GM23338 (cell line): ENCODE measurements around the gene WNK1.

Experiments used
- EZH2 ChIP-seq: fragments of 200-600 bp; sonication (generic); IDR thresholded peaks from one replicate; pipeline ENCODE4 v1.8.0; 2017; ENCODE audit warnings: antibody characterized with exemption, mild to moderate bottlenecking, low read depth; ENCODE audit not compliant: unreplicated experiment
- EZH2phosphoT487 ChIP-seq: fragments of 200-600 bp; sonication (generic); IDR thresholded peaks from one replicate; pipeline ENCODE4 v1.8.1; 2018; ENCODE audit warnings: antibody characterized with exemption; ENCODE audit not compliant: unreplicated experiment
- TF ChIP-seq, protein P1 (sequence below), 2 experiments: fragments of 200-600 bp in 1 of 2; sonication (generic) in 1 of 2; conservative IDR thresholded peaks; 2 replicates each; pipeline versions ENCODE4 v1.5.1 to v1.6.1; 2016 to 2017; ENCODE audit warnings: antibody characterized with exemption in 2 of 2, low read depth in 2 of 2, mild to moderate bottlenecking in 2 of 2, moderate library complexity in 1 of 2

DNA sequence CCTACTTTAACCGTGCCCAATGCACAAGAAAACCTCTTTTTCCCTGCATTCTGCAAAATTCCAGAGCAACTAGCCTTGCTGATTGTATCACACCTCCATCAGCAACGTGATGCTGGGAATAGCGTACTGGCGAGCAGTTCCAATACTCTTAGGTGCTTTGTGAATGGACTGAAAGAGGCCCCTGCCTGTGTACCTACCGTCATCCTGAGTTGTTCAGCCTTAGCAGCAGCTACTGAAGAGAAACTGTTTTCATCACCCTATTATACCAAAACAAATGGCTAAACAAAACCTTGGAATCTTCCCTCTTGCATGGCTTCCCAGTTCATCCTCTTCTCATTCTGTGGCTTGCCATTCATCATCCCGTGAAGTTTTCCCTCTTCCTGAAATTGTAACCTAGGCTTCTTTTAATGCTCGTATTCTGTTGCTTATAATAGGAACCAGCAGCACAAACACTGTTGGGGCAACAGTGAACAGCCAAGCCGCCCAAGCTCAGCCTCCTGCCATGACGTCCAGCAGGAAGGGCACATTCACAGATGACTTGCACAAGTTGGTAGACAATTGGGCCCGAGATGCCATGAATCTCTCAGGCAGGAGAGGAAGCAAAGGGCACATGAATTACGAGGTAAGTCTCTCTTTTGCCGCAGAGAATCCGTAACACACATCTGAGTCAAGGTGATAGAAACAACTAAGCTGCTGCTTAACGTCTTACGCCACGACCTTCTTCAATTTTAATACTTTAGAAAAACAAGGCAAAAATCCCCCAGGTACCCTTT, 155.2 kb downstream of the WNK1 start:
- TF ChIP-seq, protein P1, sequence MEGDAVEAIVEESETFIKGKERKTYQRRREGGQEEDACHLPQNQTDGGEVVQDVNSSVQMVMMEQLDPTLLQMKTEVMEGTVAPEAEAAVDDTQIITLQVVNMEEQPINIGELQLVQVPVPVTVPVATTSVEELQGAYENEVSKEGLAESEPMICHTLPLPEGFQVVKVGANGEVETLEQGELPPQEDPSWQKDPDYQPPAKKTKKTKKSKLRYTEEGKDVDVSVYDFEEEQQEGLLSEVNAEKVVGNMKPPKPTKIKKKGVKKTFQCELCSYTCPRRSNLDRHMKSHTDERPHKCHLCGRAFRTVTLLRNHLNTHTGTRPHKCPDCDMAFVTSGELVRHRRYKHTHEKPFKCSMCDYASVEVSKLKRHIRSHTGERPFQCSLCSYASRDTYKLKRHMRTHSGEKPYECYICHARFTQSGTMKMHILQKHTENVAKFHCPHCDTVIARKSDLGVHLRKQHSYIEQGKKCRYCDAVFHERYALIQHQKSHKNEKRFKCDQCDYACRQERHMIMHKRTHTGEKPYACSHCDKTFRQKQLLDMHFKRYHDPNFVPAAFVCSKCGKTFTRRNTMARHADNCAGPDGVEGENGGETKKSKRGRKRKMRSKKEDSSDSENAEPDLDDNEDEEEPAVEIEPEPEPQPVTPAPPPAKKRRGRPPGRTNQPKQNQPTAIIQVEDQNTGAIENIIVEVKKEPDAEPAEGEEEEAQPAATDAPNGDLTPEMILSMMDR (conservative IDR thresholded peaks at IDR 0.05; ENCODE audit: low read depth in 2 of 2): no peak
- TF ChIP-seq EZH2phosphoT487: no peak
- no peak for TF ChIP-seq EZH2
